ENCODE results near the gene FAM83D.

DNA sequence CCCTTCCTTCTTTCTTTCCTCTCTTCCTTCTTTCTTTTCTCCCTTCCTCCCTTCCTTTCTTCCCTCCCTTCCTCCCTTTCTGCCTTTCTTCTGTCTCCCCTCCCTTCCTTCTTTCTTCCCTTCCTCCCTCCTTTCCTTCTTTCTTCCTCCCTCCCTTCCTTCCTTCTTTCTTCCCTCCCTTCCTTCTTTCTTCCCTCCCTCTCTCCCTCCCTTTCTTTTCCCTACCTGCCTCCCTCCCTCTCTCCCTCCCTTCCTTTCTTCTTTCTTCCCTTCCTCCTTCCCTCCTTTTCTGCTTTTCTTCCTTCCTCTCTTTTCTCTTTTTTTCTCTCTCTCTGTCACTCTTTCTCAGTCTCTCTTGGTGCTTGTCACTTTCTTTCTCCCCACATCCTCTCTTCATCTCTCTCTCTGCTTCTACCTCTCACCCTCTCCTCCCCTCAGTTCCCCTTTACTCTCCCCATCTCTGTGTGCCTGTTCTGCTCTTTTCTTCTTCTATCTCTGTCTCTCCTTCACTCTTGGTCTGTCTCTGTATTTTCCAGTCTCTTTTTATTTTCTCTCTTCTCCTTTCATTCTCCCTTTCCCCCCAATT, 30.1 kb upstream of the FAM83D start:
- TF ChIP-seq MAFK (IDR thresholded peaks at IDR 0.05; ENCODE audit: low read depth, low read length) (no peak), POLR2AphosphoS5 (IDR thresholded peaks at IDR 0.05; ENCODE audit: low read depth, low read length) (no peak), BRCA1 (IDR thresholded peaks at IDR 0.05; ENCODE audit: low read depth, low read length) (no peak), RAD21 (IDR thresholded peaks at IDR 0.05 in 1 of 2, conservative IDR thresholded peaks at IDR 0.05 in 1 of 2; ENCODE audit: low read depth in 2 of 2, low read length in 2 of 2) (no peak), GABPA (IDR thresholded peaks at IDR 0.05; ENCODE audit: borderline replicate concordance, insufficient read depth, low read length) (no peak), CTCF (IDR thresholded peaks at IDR 0.05; ENCODE audit: control extremely low read depth in 1 of 3, insufficient read depth in 1 of 3, low read depth in 1 of 3, low read length in 3 of 3) (no peak)
- TF ChIP-seq, protein P1, sequence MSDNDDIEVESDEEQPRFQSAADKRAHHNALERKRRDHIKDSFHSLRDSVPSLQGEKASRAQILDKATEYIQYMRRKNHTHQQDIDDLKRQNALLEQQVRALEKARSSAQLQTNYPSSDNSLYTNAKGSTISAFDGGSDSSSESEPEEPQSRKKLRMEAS (IDR thresholded peaks at IDR 0.05): no peak
